Fibroblast of lung (primary cell): ENCODE measurements around the gene VSTM1. TPM values are rescaled to one million over a fixed set of nuclear protein-coding genes. Genes with fewer than 3 reads are reported as not detected.

Source experiments
- DNase-seq, 2 donors: peaks; one replicate each; pipeline versions ENCODE4 v3.0.0 to v3.0.0-alpha.2; 2010; ENCODE audit warnings: low read depth in 2 of 2
- H2AFZ ChIP-seq: 2 replicates; pipeline ENCODE4 v1.5.1; 2012; ENCODE audit warnings: low read length, control low read depth, inconsistent platforms
- H3K27ac ChIP-seq: 2 replicates; pipeline ENCODE4 v1.5.1; 2011; ENCODE audit warnings: low read length, control low read depth; ENCODE audit not compliant: insufficient read depth
- H3K27me3 ChIP-seq: 2 replicates; pipeline ENCODE4 v1.5.1; 2011; ENCODE audit warnings: mild to moderate bottlenecking, low read length; ENCODE audit not compliant: control insufficient read depth, insufficient read depth
- H3K36me3 ChIP-seq: 2 replicates; pipeline ENCODE4 v1.5.1; 2011; ENCODE audit warnings: low read length; ENCODE audit not compliant: control insufficient read depth, insufficient read depth
- H3K4me1 ChIP-seq: 2 replicates; pipeline ENCODE4 v1.5.1; 2011; ENCODE audit warnings: low read length; ENCODE audit not compliant: control insufficient read depth, insufficient read depth; ENCODE audit errors: extremely low read depth
- H3K4me2 ChIP-seq: 2 replicates; pipeline ENCODE4 v1.5.1; 2011; ENCODE audit warnings: low read length, control low read depth; ENCODE audit not compliant: insufficient read depth; ENCODE audit errors: extremely low read depth
- H3K4me3 ChIP-seq, 4 experiments: fragments of 200-600 bp in 1 of 4; sonication (generic) in 1 of 4; replicated peaks in 1 of 4; 2 replicates each; pipeline ENCODE4 v1.5.1; 2011 to 2016; ENCODE audit warnings: low read length in 4 of 4, low read depth in 3 of 4, mild to moderate bottlenecking in 3 of 4, control low read depth in 2 of 4, inconsistent platforms in 1 of 4, mixed read lengths in 1 of 4; ENCODE audit not compliant: insufficient read depth in 1 of 4; ENCODE audit errors: control extremely low read depth in 1 of 4
- H3K79me2 ChIP-seq: 2 replicates; pipeline ENCODE4 v1.5.1; 2012; ENCODE audit warnings: mild to moderate bottlenecking, low read length, inconsistent platforms; ENCODE audit not compliant: control insufficient read depth, insufficient read depth
- H3K9ac ChIP-seq: 2 replicates; pipeline ENCODE4 v1.5.1; 2011; ENCODE audit warnings: mild to moderate bottlenecking, low read length, control low read depth; ENCODE audit not compliant: insufficient read depth
- H3K9me3 ChIP-seq: 2 replicates; pipeline ENCODE4 v1.5.1; 2012; ENCODE audit warnings: low read depth, low read length; ENCODE audit not compliant: control insufficient read depth, insufficient read depth
- H4K20me1 ChIP-seq: 2 replicates; pipeline ENCODE4 v1.5.1; 2011; ENCODE audit warnings: low read length; ENCODE audit not compliant: control insufficient read depth, insufficient read depth; ENCODE audit errors: extremely low read depth
- CTCF ChIP-seq, 2 donors: IDR thresholded peaks in 1 of 2; conservative IDR thresholded peaks in 1 of 2; 1 replicate in 1 of 2; 2 replicates in 1 of 2; pipeline ENCODE4 v1.5.1; 2011 to 2012; ENCODE audit warnings: low read length in 2 of 2, control low read depth in 1 of 2, inconsistent platforms in 1 of 2, low read depth in 1 of 2, mild to moderate bottlenecking in 1 of 2
- EZH2 ChIP-seq: IDR thresholded peaks from 2 replicates; pipeline ENCODE4 v1.5.1; 2012; ENCODE audit warnings: low read length, control low read depth, mild to moderate bottlenecking; ENCODE audit errors: missing control alignments
- polyA plus RNA-seq, 2 donors: library from polyadenylated mRNA; depleted of rRNA in 1 of 2; stranded (reverse) in 1 of 2; unstranded in 1 of 2; fragments of >200 nt; gene quantifications; 2 replicates each; pipeline ENCODE4 v1.2.1, GENCODE V29; 2011 to 2012; ENCODE audit warnings: missing spikeins in 1 of 2
- total RNA-seq: library from RNA; depleted of rRNA; stranded (reverse); fragments of >200 nt; gene quantifications from 2 replicates; pipeline ENCODE4 v1.2.1, GENCODE V29; 2014

Gene VSTM1
- total and polyA plus RNA-seq, 2 donors (not counting 1 experiment from before 2014, with no cell fraction given) = not detected

GRCh38 chr19:54081032-54081431, 17.3 kb upstream of the VSTM1 start, which contains the start of gene TARM1:
Gene TARM1, minus strand, starts transcription at chr19:54081365. Its CDS starts 25 bp downstream, at chr19:54081340.
- Histone ChIP-seq H3K79me2 (no peaks in the 10 kb centered on the region), H4K20me1 (no peaks in the 10 kb centered on the region), H3K27ac (no peak within 1 kb of the TSS), H3K36me3 (no peaks in the 10 kb centered on the region), H3K4me1 (no peaks in the 10 kb centered on the region), H3K27me3 (no peaks in the 10 kb centered on the region), H3K4me2 (no peak within 1 kb of the TSS), H2AFZ (no peak within 1 kb of the TSS), H3K4me3 (no peak within 1 kb of the TSS), H3K9me3 (no peaks in the 10 kb centered on the region), H3K9ac (no peak within 1 kb of the TSS)
- TF ChIP-seq EZH2 = no peak
- no peak for TF ChIP-seq CTCF (conservative IDR thresholded peaks at IDR 0.05 in 1 of 2, IDR thresholded peaks at IDR 0.05 in 1 of 2; ENCODE audit: low read depth in 1 of 2, low read length in 2 of 2)
- DNase-seq = no peak

DNA sequence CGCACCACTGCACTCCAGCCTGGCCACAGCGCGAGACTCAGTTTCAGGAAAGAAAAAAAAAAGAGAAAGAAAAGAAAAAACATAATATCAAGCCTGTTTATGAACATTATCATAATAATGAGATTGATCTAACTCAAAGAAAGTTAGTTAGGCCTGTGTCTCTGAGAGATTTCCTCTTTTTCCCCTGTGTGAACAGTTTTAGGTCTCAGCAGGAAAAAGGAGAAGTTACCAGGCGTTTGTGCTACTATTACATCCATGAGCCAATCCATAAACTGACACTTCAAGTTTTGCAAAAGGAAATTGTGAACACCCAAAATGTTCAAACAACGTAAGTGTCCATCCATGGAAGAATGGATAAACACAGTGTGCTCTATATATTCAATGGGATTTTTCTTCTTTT, 13.6 kb upstream of the VSTM1 start:
- no peaks in the 10 kb centered on the region for H3K36me3 ChIP-seq
- no peaks in the 10 kb centered on the region for H3K27me3 ChIP-seq
- no peaks in the 10 kb centered on the region for H3K4me1 ChIP-seq
- H4K20me1 ChIP-seq = no peaks in the 10 kb centered on the region
- no peak for DNase-seq
- H3K79me2 ChIP-seq = no peaks in the 10 kb centered on the region
- no peak for TF ChIP-seq CTCF (conservative IDR thresholded peaks at IDR 0.05 in 1 of 2, IDR thresholded peaks at IDR 0.05 in 1 of 2; ENCODE audit: low read depth in 1 of 2, low read length in 2 of 2)
- no peak for TF ChIP-seq EZH2
- H3K9me3 ChIP-seq = no peaks in the 10 kb centered on the region
- no peak overlapping the region for H3K9ac ChIP-seq
- H3K27ac ChIP-seq = no peak overlapping the region
- H3K4me2 ChIP-seq = no peak overlapping the region
- no peak overlapping the region for H3K4me3 ChIP-seq
- no peak overlapping the region for H2AFZ ChIP-seq

- H3K4me3 ChIP-seq = no peak overlapping the region
- H3K27ac ChIP-seq = no peak overlapping the region
- H2AFZ ChIP-seq = no peak overlapping the region
- no peaks in the 10 kb centered on the region for H3K4me1 ChIP-seq
- H3K9me3 ChIP-seq = no peaks in the 10 kb centered on the region
- TF ChIP-seq CTCF (conservative IDR thresholded peaks at IDR 0.05 in 1 of 2, IDR thresholded peaks at IDR 0.05 in 1 of 2; ENCODE audit: low read depth in 1 of 2, low read length in 2 of 2) (no peak), EZH2 (no peak)
- no peak overlapping the region for H3K9ac ChIP-seq
- H3K79me2 ChIP-seq = no peaks in the 10 kb centered on the region
- no peak overlapping the region for H3K4me2 ChIP-seq
- no peak for DNase-seq
- H4K20me1 ChIP-seq = no peaks in the 10 kb centered on the region
- H3K36me3 ChIP-seq = no peaks in the 10 kb centered on the region
- no peaks in the 10 kb centered on the region for H3K27me3 ChIP-seq
Observed at GRCh38 chr19:54074851-54075250, 11.2 kb upstream of the VSTM1 start.
